ENCODE results near the gene EWSR1.
"Not testable (repeated sequence)": the region's sequence is repeated elsewhere in the genome, so short reads cannot be mapped to it uniquely, and the experiment has no call there.

Gene EWSR1

DNA sequence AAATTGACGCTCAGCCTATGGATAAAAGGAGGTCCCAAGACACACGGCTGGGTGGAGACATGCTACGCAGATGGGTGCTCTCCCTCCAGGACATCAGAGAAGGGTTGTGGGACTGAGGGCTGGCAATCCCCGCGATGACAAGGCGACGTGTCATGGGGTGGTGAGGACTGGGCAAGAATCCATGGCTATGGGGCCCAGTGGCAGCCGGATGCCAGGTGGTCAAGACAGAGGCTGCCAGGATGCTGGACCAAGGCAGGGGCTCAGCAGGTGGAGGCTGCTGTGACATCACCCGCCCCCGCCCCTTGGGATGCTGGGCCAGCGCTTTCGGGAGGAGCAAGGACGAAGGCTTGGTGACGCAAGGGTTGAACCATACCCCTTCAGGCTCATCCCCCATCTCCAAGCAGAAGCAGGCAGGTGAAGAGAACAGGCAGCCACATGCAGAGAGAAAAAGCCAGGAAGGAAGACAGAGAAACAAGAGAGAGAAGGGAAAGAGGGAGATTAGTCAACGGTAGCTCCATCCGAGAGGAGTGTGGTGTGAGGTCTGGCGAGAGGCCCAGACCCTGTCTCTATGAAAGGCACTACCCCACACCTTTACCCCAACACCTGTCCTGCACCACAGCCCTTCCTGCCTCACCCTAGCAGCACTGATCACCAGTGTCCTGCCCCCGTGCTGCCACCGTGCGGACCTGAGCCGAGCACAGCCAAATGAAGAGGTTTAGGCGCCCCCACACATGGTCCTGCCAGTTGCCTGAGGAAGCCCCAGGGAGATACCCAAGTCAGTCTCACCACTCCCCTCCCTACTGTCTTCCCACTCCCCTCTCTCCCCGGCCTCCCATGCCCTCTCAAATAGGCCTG, 71.5 kb downstream of the EWSR1 start:
- no peak for DNase-seq

GRCh38 chr22:29340566-29340965, 72.5 kb downstream of the EWSR1 start:
- no peak for DNase-seq

GRCh38 chr22:29341056-29341848, 73.2 kb downstream of the EWSR1 start:
- no peak for DNase-seq

- DNase-seq, result no peak
Measured at GRCh38 chr22:29341849-29342127, 73.7 kb downstream of the EWSR1 start.

GRCh38 chr22:29342177-29342576, 74.1 kb downstream of the EWSR1 start:
- no peak for DNase-seq

DNA sequence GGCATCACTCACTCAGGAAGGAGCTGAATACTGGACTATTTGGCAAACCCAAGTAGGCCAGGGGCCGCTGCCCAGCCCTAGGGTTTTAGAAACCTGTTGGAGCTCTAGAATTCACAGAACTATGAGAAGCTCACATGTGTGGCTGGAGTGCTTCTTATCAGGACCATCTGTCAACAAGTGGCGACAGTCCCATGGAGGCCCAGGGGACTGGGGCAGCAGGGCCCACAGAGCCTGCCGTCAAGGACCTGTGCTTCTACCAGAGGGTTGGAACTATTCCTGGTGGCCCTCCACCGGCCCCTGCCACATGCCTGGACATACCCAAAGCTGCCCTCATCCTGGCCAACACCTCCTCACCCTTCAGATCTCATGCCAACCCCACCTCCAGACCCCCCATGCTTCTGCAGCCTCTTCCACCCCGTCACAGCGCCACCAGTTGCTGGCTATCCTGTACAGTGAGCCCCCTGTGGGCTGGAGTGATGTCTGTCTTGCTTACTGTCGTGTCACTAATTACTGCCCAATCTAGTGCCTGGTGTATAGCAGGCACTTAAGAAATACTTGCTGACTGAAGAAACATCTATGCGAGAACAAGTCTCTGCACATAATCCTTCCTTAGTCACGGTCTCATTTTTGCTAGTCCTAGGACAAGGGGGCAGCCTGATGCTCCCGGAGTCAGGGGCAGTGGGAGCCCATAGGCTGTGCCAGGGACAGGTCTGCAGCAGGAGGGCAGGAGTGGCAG, 74.7 kb downstream of the EWSR1 start:
- no peak for DNase-seq

DNA sequence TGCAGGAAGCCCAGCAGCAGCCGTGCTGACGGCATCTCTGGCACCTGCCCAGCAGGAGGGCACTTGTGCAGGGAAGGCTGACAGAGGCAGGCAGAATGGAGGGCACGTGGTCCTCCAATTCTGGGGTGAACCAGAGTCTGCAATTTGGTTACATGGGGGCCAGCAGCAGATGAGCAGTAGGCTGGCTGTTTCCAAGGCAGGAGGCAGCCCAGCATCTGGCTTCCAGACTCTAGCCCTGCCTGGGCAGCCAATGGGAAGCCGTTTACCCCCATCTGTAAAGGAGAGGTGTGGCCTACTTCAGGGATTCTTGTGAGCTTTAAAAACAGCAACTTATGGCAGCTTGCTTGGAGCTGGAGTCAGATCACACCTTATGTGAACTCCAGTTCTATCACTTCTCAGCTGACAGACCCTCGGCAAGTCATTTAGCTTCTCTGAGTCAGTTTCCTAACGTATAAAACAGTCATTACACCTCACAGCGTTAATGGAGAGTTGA, 75.3 kb downstream of the EWSR1 start:
- no peak for DNase-seq

- no peak for DNase-seq
Measured at GRCh38 chr22:29344137-29344536, 76.1 kb downstream of the EWSR1 start.

- not testable (repeated sequence) for DNase-seq
Measured at GRCh38 chr22:29344889-29345288, 76.8 kb downstream of the EWSR1 start.

DNA sequence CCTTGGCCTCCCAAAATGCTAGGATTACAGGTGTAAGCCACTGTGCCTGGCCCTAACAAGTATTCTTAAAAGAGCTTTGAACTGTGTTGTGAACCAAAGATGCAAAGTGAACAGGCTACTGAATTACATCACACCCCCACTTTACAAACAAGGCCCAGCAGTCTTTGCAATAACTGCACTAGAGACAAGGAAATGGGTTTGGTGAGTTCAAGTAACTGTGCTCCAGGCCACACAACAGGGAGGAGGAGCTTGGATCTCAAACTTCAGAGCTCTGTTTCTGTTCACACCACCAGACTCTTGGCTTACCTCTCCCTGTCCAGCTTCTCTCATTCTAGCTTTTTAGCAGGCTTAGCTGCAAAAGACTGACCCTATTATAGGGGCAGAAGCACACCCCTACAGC, 77.9 kb downstream of the EWSR1 start:
- no peak for DNase-seq

GRCh38 chr22:29346659-29347058, 78.6 kb downstream of the EWSR1 start:
- no peak for DNase-seq

DNA sequence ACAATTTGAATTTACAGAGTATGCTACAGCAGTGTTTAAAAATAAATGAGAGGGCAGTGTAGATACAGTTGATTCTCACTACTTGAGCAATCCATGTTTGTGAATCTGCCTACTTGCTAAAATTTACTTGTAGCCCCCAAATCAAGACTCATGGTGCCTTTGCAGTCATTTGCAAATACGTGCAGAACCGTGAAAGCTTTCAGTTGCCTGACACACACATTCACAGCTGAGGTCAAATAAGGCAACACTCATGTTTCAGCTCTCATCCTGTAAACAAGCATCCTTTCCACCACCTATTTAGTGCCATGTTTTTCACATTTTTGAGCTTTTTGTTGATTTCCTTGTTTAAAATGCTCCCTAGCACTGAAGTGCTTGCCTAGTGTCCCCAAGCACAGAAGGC, 80.0 kb downstream of the EWSR1 start:
- DNase-seq, result no peak

GRCh38 chr22:29348956-29349355, 80.9 kb downstream of the EWSR1 start:
- no peak for DNase-seq
